Smooth muscle cell (in vitro differentiated cells): ENCODE results near the gene AGO3. TPM values are rescaled to one million over a fixed set of nuclear protein-coding genes. Genes with fewer than 3 reads are reported as not detected.

Source experiments
- DNase-seq: peaks from one replicate; lab custom pipeline; 2025; ENCODE audit not compliant: unreplicated experiment; lab: John Stamatoyannopoulos, UW
- H2AFZ ChIP-seq: fragments of 200-600 bp; sonication (generic); 2 replicates; pipeline ENCODE4 v1.6.0; 2016; ENCODE audit warnings: antibody characterized with exemption, low read depth, mild to moderate bottlenecking
- H3F3A ChIP-seq: fragments of 200-600 bp; sonication (generic); 2 replicates; pipeline ENCODE4 v1.6.0; 2017; ENCODE audit warnings: antibody characterized with exemption, low read depth
- H3K27ac ChIP-seq: fragments of 200-600 bp; sonication (generic); 2 replicates; pipeline ENCODE4 v1.5.1; 2016; ENCODE audit warnings: low read depth, mild to moderate bottlenecking
- H3K27me3 ChIP-seq: fragments of 200-600 bp; sonication (generic); 2 replicates; pipeline ENCODE4 v1.6.1; 2016; ENCODE audit warnings: low read depth, mild to moderate bottlenecking
- H3K36me3 ChIP-seq: fragments of 200-600 bp; sonication (generic); 2 replicates; pipeline ENCODE4 v1.5.1; 2016; ENCODE audit warnings: low read depth
- H3K4me1 ChIP-seq: fragments of 200-600 bp; sonication (generic); 2 replicates; pipeline ENCODE4 v1.5.1; 2016; ENCODE audit warnings: low read depth
- H3K4me2 ChIP-seq: fragments of 200-600 bp; sonication (generic); 2 replicates; pipeline ENCODE4 v1.6.0; 2016; ENCODE audit warnings: mild to moderate bottlenecking
- H3K4me3 ChIP-seq: fragments of 200-600 bp; sonication (generic); 2 replicates; pipeline ENCODE4 v1.5.1; 2016; ENCODE audit warnings: mild to moderate bottlenecking
- H3K79me2 ChIP-seq: fragments of 200-600 bp; sonication (generic); 2 replicates; pipeline ENCODE4 v1.6.0; 2016; ENCODE audit warnings: low read depth, mild to moderate bottlenecking
- H3K9ac ChIP-seq: fragments of 200-600 bp; sonication (generic); 2 replicates; pipeline ENCODE4 v1.6.0; 2016; ENCODE audit warnings: low read depth
- H3K9me3 ChIP-seq: fragments of 200-600 bp; sonication (generic); replicated peaks from 2 replicates; pipeline ENCODE4 v1.5.1; 2016; ENCODE audit warnings: low read depth
- H4K20me1 ChIP-seq: fragments of 200-600 bp; sonication (generic); 2 replicates; pipeline ENCODE4 v1.6.0; 2016; ENCODE audit warnings: low read depth
- CTCF ChIP-seq: fragments of 200-600 bp; sonication (generic); IDR thresholded peaks from 2 replicates; pipeline ENCODE4 v1.5.1; 2017; ENCODE audit warnings: borderline replicate concordance, mild to moderate bottlenecking, antibody characterized with exemption; ENCODE audit not compliant: insufficient read depth, poor library complexity, severe bottlenecking
- WGBS: methylation state at CpG from one replicate; pipeline ENCODE4 v1.1.7; 2016; ENCODE audit warnings: low lambda C conversion rate; 5-methylcytosine and 5-hydroxymethylcytosine counted together
- polyA plus RNA-seq: library from polyadenylated mRNA; unstranded; fragments of >200 nt; fragmentation: Nextera tagmentation; extraction: Ambion mirVana; gene quantifications from 2 replicates; pipeline ENCODE4 v1.2.1, GENCODE V29; 2016
- total RNA-seq: library from RNA; depleted of rRNA; stranded (reverse); fragments of >200 nt; gene quantifications from 2 replicates; pipeline ENCODE4 v1.2.3, GENCODE V29; 2014

Gene AGO3
- total and polyA plus RNA-seq, 2 experiments from 2014 or later, result 14.3 to 31.6 TPM

GRCh38 chr1:35925741-35926140 lies 5.2 kb upstream of the AGO3 start:
- no peak for DNase-seq
- Histone ChIP-seq H2AFZ (no peak overlapping the region), H3K27me3 (no peaks in the 10 kb centered on the region), H3K9ac (no peak overlapping the region), H3K4me2 (no peak overlapping the region), H3K4me1 (peaks cover 6% of the 10 kb centered on the region), H3F3A (no peaks in the 10 kb centered on the region), H3K79me2 (no peaks in the 10 kb centered on the region), H3K4me3 (no peak overlapping the region), H3K36me3 (no peaks in the 10 kb centered on the region), H4K20me1 (no peaks in the 10 kb centered on the region), H3K9me3 (no peaks in the 10 kb centered on the region), H3K27ac (no peak overlapping the region)
- WGBS, result 87% methylated on average over 4 of the region's 4 CpGs
- TF ChIP-seq CTCF, result no peak

- no peak for TF ChIP-seq CTCF
- no peak overlapping the region for H3K4me3 ChIP-seq
- H2AFZ ChIP-seq, result no peak overlapping the region
- H3K36me3 ChIP-seq, result no peaks in the 10 kb centered on the region
- H3F3A ChIP-seq, result no peaks in the 10 kb centered on the region
- H3K4me1 ChIP-seq, result peaks cover 15% of the 10 kb centered on the region
- no peaks in the 10 kb centered on the region for H3K9me3 ChIP-seq
- no peak for DNase-seq
- no peak overlapping the region for H3K4me2 ChIP-seq
- H3K79me2 ChIP-seq, result peaks cover 14% of the 10 kb centered on the region
- H3K9ac ChIP-seq, result no peak overlapping the region
- no peak overlapping the region for H3K27ac ChIP-seq
- H4K20me1 ChIP-seq, result peaks cover 10% of the 10 kb centered on the region
- H3K27me3 ChIP-seq, result no peaks in the 10 kb centered on the region
- 86% methylated on average over 3 of the region's 3 CpGs for WGBS
These were observed 3.4 kb upstream of the AGO3 start for GRCh38 chr1:35927472-35927871.

- no peak for TF ChIP-seq CTCF
- Histone ChIP-seq H3K4me2 (peak overlapping the region; percentile 99), H4K20me1 (peaks cover 27% of the 10 kb centered on the region), H3K27ac (peak overlapping the region; percentile 94), H3F3A (no peaks in the 10 kb centered on the region), H3K9me3 (no peaks in the 10 kb centered on the region), H2AFZ (peak overlapping the region; percentile 42), H3K27me3 (no peaks in the 10 kb centered on the region), H3K4me3 (peak overlapping the region; percentile 97), H3K9ac (peak overlapping the region; percentile 93), H3K4me1 (peaks cover 31% of the 10 kb centered on the region), H3K79me2 (peaks cover 39% of the 10 kb centered on the region), H3K36me3 (no peaks in the 10 kb centered on the region)
- WGBS, result 5% methylated on average over 15 of the region's 15 CpGs
- DNase-seq, result no peak
These were observed 944 bp upstream of the AGO3 start for GRCh38 chr1:35929730-35930592.
